ENCODE data around the gene SLCO3A1. TPM values are rescaled to one million over a fixed set of nuclear protein-coding genes. Genes with fewer than 3 reads are reported as not detected.
A peak's percentile ranks its signal among the peaks of the same experiment; 100 is the strongest.

The SLCO3A1 gene
- total RNA-seq, 1 experiment from 2014 or later = 23.4 TPM

GRCh38 chr15:92140796-92141195 lies 287.3 kb downstream of the SLCO3A1 start:
- no peak for DNase-seq (ENCODE audit: low read depth)
- in situ Hi-C loops (cut with HindIII; ENCODE audit: low pct_unique_long_range_greater_than_20kb, low sequenced_read_pairs) = no loop called here

GRCh38 chr15:92141607-92142006 lies 288.1 kb downstream of the SLCO3A1 start:
- in situ Hi-C loops (cut with HindIII; ENCODE audit: low pct_unique_long_range_greater_than_20kb, low sequenced_read_pairs) = no loop called here
- no peak for DNase-seq (ENCODE audit: low read depth)

- in situ Hi-C loops (cut with HindIII; ENCODE audit: low pct_unique_long_range_greater_than_20kb, low sequenced_read_pairs) = no loop called here
- DNase-seq (ENCODE audit: low read depth) = no peak
Measured at GRCh38 chr15:92142242-92143232, 289.0 kb downstream of the SLCO3A1 start.

GRCh38 chr15:92143765-92144164 lies 290.3 kb downstream of the SLCO3A1 start:
- in situ Hi-C loops (cut with HindIII; ENCODE audit: low pct_unique_long_range_greater_than_20kb, low sequenced_read_pairs) = no loop called here
- no peak for DNase-seq (ENCODE audit: low read depth)

GRCh38 chr15:92146511-92147150 lies 293.1 kb downstream of the SLCO3A1 start:
- no peak for DNase-seq (ENCODE audit: low read depth)
- in situ Hi-C loops (cut with HindIII; ENCODE audit: low pct_unique_long_range_greater_than_20kb, low sequenced_read_pairs) = no loop called here

- in situ Hi-C loops (cut with HindIII; ENCODE audit: low pct_unique_long_range_greater_than_20kb, low sequenced_read_pairs) = no loop called here
- DNase-seq (ENCODE audit: low read depth) = no peak
Measured at GRCh38 chr15:92149029-92149428, 295.5 kb downstream of the SLCO3A1 start.

- no peak for DNase-seq (ENCODE audit: low read depth)
- in situ Hi-C loops (cut with HindIII; ENCODE audit: low pct_unique_long_range_greater_than_20kb, low sequenced_read_pairs) = no loop called here
Measured at GRCh38 chr15:92149465-92149864, 296.0 kb downstream of the SLCO3A1 start.

GRCh38 chr15:92151168-92151567 lies 297.7 kb downstream of the SLCO3A1 start:
- in situ Hi-C loops (cut with HindIII; ENCODE audit: low pct_unique_long_range_greater_than_20kb, low sequenced_read_pairs) = no loop called here
- no peak for DNase-seq (ENCODE audit: low read depth)

- in situ Hi-C loops (cut with HindIII; ENCODE audit: low pct_unique_long_range_greater_than_20kb, low sequenced_read_pairs) = no loop called here
- no peak for DNase-seq (ENCODE audit: low read depth)
Measured at GRCh38 chr15:92151741-92152140, 298.2 kb downstream of the SLCO3A1 start.

- in situ Hi-C loops (cut with HindIII; ENCODE audit: low pct_unique_long_range_greater_than_20kb, low sequenced_read_pairs) = no loop called here
- DNase-seq (ENCODE audit: low read depth) = no peak
Measured at GRCh38 chr15:92152983-92153382, 299.5 kb downstream of the SLCO3A1 start.

GRCh38 chr15:92153620-92154019 lies 300.1 kb downstream of the SLCO3A1 start:
- in situ Hi-C loops (cut with HindIII; ENCODE audit: low pct_unique_long_range_greater_than_20kb, low sequenced_read_pairs) = no loop called here
- no peak for DNase-seq (ENCODE audit: low read depth)

GRCh38 chr15:92155934-92156333 lies 302.4 kb downstream of the SLCO3A1 start:
- no peak for DNase-seq (ENCODE audit: low read depth)
- in situ Hi-C loops (cut with HindIII; ENCODE audit: low pct_unique_long_range_greater_than_20kb, low sequenced_read_pairs) = no loop called here

- DNase-seq (ENCODE audit: low read depth) = no peak
- in situ Hi-C loops (cut with HindIII; ENCODE audit: low pct_unique_long_range_greater_than_20kb, low sequenced_read_pairs) = no loop called here
Measured at GRCh38 chr15:92157666-92158298, 304.3 kb downstream of the SLCO3A1 start.

GRCh38 chr15:92158426-92158825 lies 304.9 kb downstream of the SLCO3A1 start:
- peak; percentile 40 for DNase-seq (ENCODE audit: low read depth)
- in situ Hi-C loops (cut with HindIII; ENCODE audit: low pct_unique_long_range_greater_than_20kb, low sequenced_read_pairs) = no loop called here

- DNase-seq (ENCODE audit: low read depth) = no peak
- in situ Hi-C loops (cut with HindIII; ENCODE audit: low pct_unique_long_range_greater_than_20kb, low sequenced_read_pairs) = no loop called here
Measured at GRCh38 chr15:92159481-92159880, 306.0 kb downstream of the SLCO3A1 start.

GRCh38 chr15:92159906-92160841 lies 306.7 kb downstream of the SLCO3A1 start:
- DNase-seq (ENCODE audit: low read depth) = no peak
- in situ Hi-C loops (cut with HindIII; ENCODE audit: low pct_unique_long_range_greater_than_20kb, low sequenced_read_pairs) = no loop called here

- in situ Hi-C loops (cut with HindIII; ENCODE audit: low pct_unique_long_range_greater_than_20kb, low sequenced_read_pairs) = no loop called here
- DNase-seq (ENCODE audit: low read depth) = no peak
Measured at GRCh38 chr15:92161039-92161670, 307.6 kb downstream of the SLCO3A1 start.

GRCh38 chr15:92162657-92163056 lies 309.1 kb downstream of the SLCO3A1 start:
- DNase-seq (ENCODE audit: low read depth) = no peak
- in situ Hi-C loops (cut with HindIII; ENCODE audit: low pct_unique_long_range_greater_than_20kb, low sequenced_read_pairs) = no loop called here
